NCI-H510A (cell line): ENCODE results near the gene MAP3K3.

Experiments
- DNase-seq: peaks from one replicate; lab custom pipeline; 2025; lab: John Stamatoyannopoulos, UW

The MAP3K3 gene

GRCh38 chr17:63621684-63622573 lies at the start of gene MAP3K3:
TSS of gene MAP3K3 (plus strand) at chr17:63622417. CDS start at chr17:63622760, 343 bp downstream.
- peak; percentile 99 for DNase-seq

GRCh38 chr17:63573634-63574033 lies 48.6 kb upstream of the MAP3K3 start:
- no peak for DNase-seq

- no peak for DNase-seq
Observed at GRCh38 chr17:63578027-63578768, 44.0 kb upstream of the MAP3K3 start.

- DNase-seq = peak; percentile 27
Observed at GRCh38 chr17:63578769-63579111, 43.5 kb upstream of the MAP3K3 start.

GRCh38 chr17:63579633-63580032 lies 42.6 kb upstream of the MAP3K3 start:
- DNase-seq = peak; percentile 69

- no peak for DNase-seq
Observed at GRCh38 chr17:63587770-63588169, 34.4 kb upstream of the MAP3K3 start.

GRCh38 chr17:63588797-63589196 lies 33.4 kb upstream of the MAP3K3 start:
- DNase-seq = no peak

GRCh38 chr17:63589646-63590045 lies 32.6 kb upstream of the MAP3K3 start:
- DNase-seq = no peak

- DNase-seq = no peak
Observed at GRCh38 chr17:63592797-63593196, 29.4 kb upstream of the MAP3K3 start.

GRCh38 chr17:63595132-63595531 lies 27.1 kb upstream of the MAP3K3 start:
- no peak for DNase-seq

- DNase-seq = no peak
Observed at GRCh38 chr17:63596856-63597586, 25.2 kb upstream of the MAP3K3 start.

- no peak for DNase-seq
Observed at GRCh38 chr17:63598281-63598680, 23.9 kb upstream of the MAP3K3 start.

- DNase-seq = peak; percentile 76
Observed at GRCh38 chr17:63600569-63601438, 21.4 kb upstream of the MAP3K3 start, which contains the start of gene TACO1. TSS of gene TACO1 (plus strand) at chr17:63600895. CDS start at chr17:63601084, 189 bp downstream.

GRCh38 chr17:63601439-63602371 lies 20.5 kb upstream of the MAP3K3 start:
- no peak for DNase-seq

- no peak for DNase-seq
Observed at GRCh38 chr17:63609816-63610573, 12.2 kb upstream of the MAP3K3 start.

- no peak for DNase-seq
Observed at GRCh38 chr17:63610854-63611253, 11.4 kb upstream of the MAP3K3 start.

- DNase-seq = no peak
Observed at GRCh38 chr17:63611354-63611753, 10.9 kb upstream of the MAP3K3 start.

- no peak for DNase-seq
Observed at GRCh38 chr17:63613663-63614062, 8.6 kb upstream of the MAP3K3 start.

- DNase-seq = no peak
Observed at GRCh38 chr17:63621229-63621683, 961 bp upstream of the MAP3K3 start.
